H1 (cell line): ENCODE results near the gene MIPOL1. TPM values are rescaled to one million over a fixed set of nuclear protein-coding genes. Genes with fewer than 3 reads are reported as not detected.

Experiments
- EZH2 ChIP-seq: fragments of 200-600 bp; sonication (generic); IDR thresholded peaks from 2 replicates; pipeline ENCODE4 v1.7.1; 2012; ENCODE audit warnings: low read depth, mild to moderate bottlenecking, moderate library complexity, low read length, inconsistent platforms; ENCODE audit not compliant: severe bottlenecking
- RFX5 ChIP-seq: IDR thresholded peaks from 2 replicates; pipeline ENCODE4 v1.6.1; 2011; ENCODE audit warnings: low read depth, low read length, improper control_type of control experiment, borderline replicate concordance
- SUZ12 ChIP-seq: fragments of 200-600 bp; sonication (generic); IDR thresholded peaks from 2 replicates; pipeline ENCODE4 v1.6.1; 2012; ENCODE audit warnings: mild to moderate bottlenecking, inconsistent platforms, low read length, moderate library complexity, mixed read lengths
- polyA plus RNA-seq, 7 experiments: library from polyadenylated mRNA; depleted of rRNA in 3 of 7; stranded (reverse) in 5 of 7; unstranded in 2 of 7; fragments of >200 nt in 5 of 7; fragments of 200-250 nt in 2 of 7; gene quantifications; 1 replicate in 5 of 7; 2 replicates in 1 of 7; 4 replicates in 1 of 7; pipeline versions ENCODE4 v1.2.1 to v1.2.3, GENCODE V29; 2011 to 2013; ENCODE audit warnings: missing spikeins in 2 of 7, mixed read lengths in 2 of 7
- total RNA-seq: library from RNA; stranded (reverse); fragmentation: NEBNext Ultra II Directional; extraction: Animal tissue kit (Norgen Biotek cat#: 25700); gene quantifications from 2 replicates; pipeline ENCODE4 v1.2.1, GENCODE V29; 2021

The MIPOL1 gene
- total and polyA plus RNA-seq, 2 of the 8 experiments (the other 6 are each of a cell fraction or from before 2014, with no cell fraction given): 2.8 to 23.9 TPM

DNA sequence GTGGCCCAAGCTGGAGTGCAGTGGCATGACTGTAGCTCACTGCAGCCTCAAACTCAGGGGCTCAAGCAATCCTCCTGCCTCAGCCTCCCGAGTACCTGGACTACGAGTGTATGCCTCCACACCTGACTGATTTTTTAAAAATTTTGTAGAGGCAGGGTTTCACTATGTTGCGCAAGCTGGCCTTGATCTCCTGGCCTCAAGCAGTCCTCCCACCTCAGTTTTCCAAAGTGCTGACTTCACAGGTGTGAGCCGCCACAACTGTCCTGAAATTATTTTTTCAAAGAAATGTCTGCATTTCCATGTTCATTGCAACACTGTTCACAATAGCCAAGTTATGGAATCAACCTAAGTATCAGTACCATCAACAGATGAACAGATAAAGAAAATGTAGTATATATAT lies 285.9 kb downstream of the MIPOL1 start (continued):
- TF ChIP-seq EZH2: no peak
- TF ChIP-seq RFX5: no peak
- no peak for TF ChIP-seq SUZ12
